Fibroblast of pulmonary artery (primary cell): Measurements from ENCODE around the gene VRK1.
A peak's percentile ranks its signal among the peaks of the same experiment; 100 is the strongest.

Experiments
- DNase-seq: peaks from one replicate; pipeline ENCODE4 v3.0.0-alpha.2; 2010; ENCODE audit warnings: low read depth
- H3K4me3 ChIP-seq: replicated peaks from 2 replicates; pipeline ENCODE4 v1.5.1; 2011; ENCODE audit warnings: low read depth, mild to moderate bottlenecking, control low read depth, low read length, moderate library complexity
- CTCF ChIP-seq: IDR thresholded peaks from 2 replicates; pipeline ENCODE4 v1.5.1; 2011; ENCODE audit warnings: mild to moderate bottlenecking, control low read depth, low read length, inconsistent platforms; ENCODE audit errors: missing control alignments

The VRK1 gene

GRCh38 chr14:96844857-96845570 lies 47.8 kb downstream of the VRK1 start:
- DNase-seq = no peak
- H3K4me3 ChIP-seq = no peak overlapping the region
- no peak for TF ChIP-seq CTCF

DNA sequence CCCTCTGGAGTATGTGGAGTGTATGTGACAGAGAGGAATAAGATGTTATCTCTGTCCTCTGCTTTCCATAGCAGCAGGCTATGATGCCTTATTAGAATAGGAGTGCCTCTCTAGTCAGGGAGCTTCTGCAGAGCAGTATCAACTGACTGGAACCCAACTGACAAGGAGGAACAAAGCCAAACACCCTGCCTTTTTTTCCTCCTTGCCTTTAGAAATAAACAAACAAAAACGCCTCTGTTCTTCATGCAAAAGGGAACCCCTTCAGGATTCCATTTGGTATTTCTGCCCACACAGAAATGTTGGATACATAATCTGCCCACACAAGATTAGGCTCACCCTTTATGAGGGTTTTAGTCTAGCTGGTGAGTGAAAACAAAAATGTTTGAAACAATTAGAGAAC lies 50.3 kb downstream of the VRK1 start:
- TF ChIP-seq CTCF = no peak
- DNase-seq = no peak
- H3K4me3 ChIP-seq = no peak overlapping the region

DNA sequence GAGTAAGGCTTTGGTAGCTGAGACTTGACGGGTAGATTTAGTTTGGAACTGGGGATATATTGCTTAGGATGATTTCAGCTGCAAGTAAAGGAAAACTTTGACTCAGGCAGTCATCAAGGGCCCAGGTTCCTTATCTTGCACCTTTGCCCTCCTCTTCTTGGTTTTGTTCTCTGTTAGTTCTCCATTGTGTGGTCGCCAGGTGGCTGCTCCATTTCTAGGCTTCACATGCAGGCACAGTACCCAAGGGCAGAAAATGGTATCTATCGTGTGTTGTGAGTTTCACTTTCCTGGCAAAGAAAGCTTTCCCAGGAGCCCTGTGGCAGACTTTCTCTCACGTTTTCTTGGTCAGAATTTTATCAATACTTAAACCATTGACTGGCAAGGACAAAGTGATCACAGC lies 50.8 kb downstream of the VRK1 start:
- no peak for TF ChIP-seq CTCF
- no peak for DNase-seq
- no peak overlapping the region for H3K4me3 ChIP-seq

- DNase-seq = no peak
- TF ChIP-seq CTCF = no peak
Observed at GRCh38 chr14:96849733-96850132, 52.6 kb downstream of the VRK1 start.

GRCh38 chr14:96851694-96852381 lies 54.7 kb downstream of the VRK1 start:
- no peak overlapping the region for H3K4me3 ChIP-seq
- TF ChIP-seq CTCF = no peak
- DNase-seq = no peak

More at GRCh38 chr14:96849733-96850132, 52.6 kb downstream of the VRK1 start:
- H3K4me3 ChIP-seq = no peak overlapping the region

DNA sequence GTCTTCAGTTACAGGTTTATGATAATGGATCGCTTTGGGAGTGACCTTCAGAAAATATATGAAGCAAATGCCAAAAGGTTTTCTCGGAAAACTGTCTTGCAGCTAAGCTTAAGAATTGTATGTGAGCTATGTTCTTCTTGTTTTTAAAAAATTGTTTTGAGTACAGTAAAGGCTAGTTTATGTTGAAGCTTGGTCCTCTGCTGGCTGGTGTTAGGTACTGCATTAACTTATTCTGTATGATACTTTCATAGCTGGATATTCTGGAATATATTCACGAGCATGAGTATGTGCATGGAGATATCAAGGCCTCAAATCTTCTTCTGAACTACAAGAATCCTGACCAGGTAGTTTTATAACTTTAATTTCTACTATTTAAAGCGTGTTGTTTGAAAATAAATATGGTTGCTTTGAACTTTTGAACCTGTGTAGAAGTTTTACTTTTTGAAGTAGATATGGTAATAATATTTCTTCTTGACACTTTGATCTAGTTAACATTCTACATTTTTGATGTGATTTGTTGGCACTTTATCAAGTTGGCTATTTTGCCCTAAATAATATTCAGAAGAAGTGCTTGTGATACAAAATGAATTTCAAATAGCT lies 55.7 kb downstream of the VRK1 start:
- H3K4me3 ChIP-seq = no peak overlapping the region
- peak; percentile 82 for TF ChIP-seq CTCF
- peak; percentile 82 for DNase-seq
